GM18951 (cell line): Measurements from ENCODE around the gene GAS1.

Experiments used
- POLR2A ChIP-seq: IDR thresholded peaks from 4 replicates; pipeline ENCODE4 v1.6.1; 2011; ENCODE audit warnings: mild to moderate bottlenecking; ENCODE audit not compliant: insufficient read length, insufficient read depth; ENCODE audit errors: extremely low read depth
- in situ Hi-C: fragments of 300-500 bp; cut with MboI; formaldehyde crosslinking; loops from one replicate; pipeline ENCODE4 v1.12.0; 2022; ENCODE audit warnings: low sequenced_read_pairs, mixed read lengths, inconsistent platforms; ENCODE audit not compliant: unreplicated experiment

GAS1 gene

DNA sequence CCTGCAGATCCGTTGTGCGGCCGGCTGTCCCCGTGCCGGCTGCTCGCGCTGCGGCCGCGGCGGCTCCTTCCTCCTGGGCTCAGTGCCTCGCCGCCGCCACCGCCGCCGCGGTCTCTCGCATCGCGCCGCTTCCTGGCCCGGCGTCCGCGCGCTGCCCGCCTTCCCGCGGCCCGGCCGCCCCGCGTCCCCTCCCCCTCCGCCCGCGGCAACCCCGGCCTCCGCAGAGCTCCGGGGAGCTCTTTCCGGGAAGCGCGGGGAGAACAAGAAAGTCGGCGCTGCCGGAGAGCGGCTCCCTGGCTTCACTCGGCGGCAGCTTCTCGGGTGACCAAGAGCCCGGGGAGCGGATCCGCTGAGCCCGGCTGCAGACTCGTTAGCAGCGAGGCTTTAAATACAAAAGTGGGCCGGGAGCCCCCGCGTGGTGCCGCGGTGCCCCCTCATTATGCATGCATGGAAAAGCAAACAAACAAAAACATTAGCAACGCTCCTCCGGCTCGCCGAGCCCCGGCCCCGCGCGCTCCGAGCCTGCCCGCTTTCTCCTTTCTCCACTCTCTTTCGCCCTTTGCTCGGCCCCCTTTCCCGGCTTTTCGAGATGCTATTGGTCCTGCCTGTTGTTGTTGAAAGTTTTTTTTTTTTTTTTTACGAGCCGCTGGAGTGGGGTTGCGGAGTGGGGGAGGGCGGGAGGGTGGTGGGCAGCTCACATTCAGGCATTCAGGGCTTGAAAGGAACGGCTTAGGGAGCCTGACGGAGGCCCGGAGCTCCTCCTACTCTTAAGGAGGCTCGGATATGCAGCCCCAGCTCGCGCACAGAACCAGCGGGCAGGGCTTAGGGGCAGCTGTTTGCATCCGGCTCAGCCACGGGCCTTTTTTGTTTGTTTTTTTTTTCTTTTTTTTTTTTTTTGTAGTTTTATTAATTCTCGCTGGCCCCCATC is at the start of gene GAS1:
GAS1 (minus strand) TSS at position 361 of the 928 bp plus-strand sequence. CDS start 727 bp downstream, outside the sequence.
- in situ Hi-C loops, result no loop called here
- TF ChIP-seq POLR2A, result no peak

DNA sequence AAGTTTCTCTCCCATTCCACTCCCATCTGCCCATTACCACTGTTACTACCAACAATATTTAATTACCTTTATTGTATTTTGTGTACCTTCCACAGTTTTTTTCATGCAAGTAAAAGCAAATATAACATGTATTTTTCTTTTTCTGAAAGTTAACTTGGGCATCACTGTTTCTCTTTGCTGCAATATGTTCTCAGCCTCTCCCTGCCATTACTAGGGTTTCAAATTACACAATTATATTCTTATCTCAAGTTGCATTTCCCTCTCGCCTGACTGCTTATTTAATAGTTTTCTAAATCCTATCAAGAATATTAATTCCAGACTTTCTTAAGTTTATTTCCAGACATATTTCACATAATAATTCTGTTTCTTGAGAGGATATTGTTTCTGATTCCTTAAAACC is 46.9 kb upstream of the GAS1 start:
- in situ Hi-C loops, result no loop called here
- no peak for TF ChIP-seq POLR2A

GRCh38 chr9:86993830-86994229 is 46.5 kb upstream of the GAS1 start:
- in situ Hi-C loops, result no loop called here

GRCh38 chr9:86991077-86991476 is 43.8 kb upstream of the GAS1 start:
- in situ Hi-C loops, result no loop called here

More at GRCh38 chr9:86993830-86994229, 46.5 kb upstream of the GAS1 start:
- no peak for TF ChIP-seq POLR2A

GRCh38 chr9:86990290-86990689 is 43.0 kb upstream of the GAS1 start:
- TF ChIP-seq POLR2A, result no peak

More at GRCh38 chr9:86991077-86991476, 43.8 kb upstream of the GAS1 start:
- TF ChIP-seq POLR2A, result no peak

DNA sequence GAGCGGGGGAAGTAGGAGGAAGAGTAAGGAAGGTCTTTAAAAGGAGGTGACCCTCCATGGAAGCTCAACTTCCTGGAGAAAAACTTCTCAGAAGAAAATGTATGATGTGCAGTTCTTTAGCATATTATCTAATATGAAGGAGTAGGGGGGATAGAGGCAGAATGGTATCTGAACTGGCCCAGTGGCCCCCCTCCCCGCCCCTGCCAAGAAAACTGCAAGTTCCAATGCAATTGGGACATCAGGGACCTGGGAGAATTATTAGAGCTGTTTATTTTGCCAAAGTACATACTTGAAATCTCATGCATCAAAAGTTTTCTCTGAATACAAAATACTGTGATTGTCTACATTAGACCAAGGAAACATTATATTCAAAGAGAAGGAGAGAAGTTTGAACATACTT is 40.6 kb upstream of the GAS1 start:
- no peak for TF ChIP-seq POLR2A
- in situ Hi-C loops, result no loop called here

More at GRCh38 chr9:86990290-86990689, 43.0 kb upstream of the GAS1 start:
- in situ Hi-C loops, result no loop called here

- in situ Hi-C loops, result no loop called here
- TF ChIP-seq POLR2A, result no peak
Measured at GRCh38 chr9:86985132-86985647, 37.9 kb upstream of the GAS1 start.

DNA sequence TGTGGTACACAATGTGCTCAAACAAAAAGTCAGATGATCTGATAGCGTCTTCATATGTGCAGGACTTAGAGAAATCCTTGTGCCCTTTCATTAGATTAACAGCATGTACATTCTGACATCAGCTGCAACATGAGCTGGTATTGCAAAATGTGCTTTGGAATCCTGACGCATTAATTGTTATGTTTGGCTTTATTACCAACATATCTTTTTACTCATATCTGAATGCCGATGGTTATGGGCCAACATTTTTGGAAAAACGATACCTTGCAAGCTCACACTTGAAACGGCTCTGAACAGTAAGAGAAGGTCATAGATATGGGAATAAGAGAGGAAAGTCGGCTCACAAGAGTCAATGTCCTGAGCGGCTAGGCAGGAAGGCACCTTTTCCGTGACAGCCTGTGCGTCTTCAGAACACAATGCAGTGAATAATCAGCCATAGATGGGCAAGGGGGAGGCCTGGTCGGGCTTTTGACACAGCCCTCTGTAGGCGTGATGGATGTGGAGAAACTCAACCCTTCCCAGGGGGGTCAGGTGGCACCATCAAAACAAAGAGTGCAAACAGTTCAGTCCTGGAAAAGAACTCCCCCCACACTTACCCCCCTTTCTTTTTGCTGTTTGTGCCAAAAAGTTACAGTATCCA is 36.4 kb upstream of the GAS1 start:
- in situ Hi-C loops, result no loop called here
- no peak for TF ChIP-seq POLR2A

DNA sequence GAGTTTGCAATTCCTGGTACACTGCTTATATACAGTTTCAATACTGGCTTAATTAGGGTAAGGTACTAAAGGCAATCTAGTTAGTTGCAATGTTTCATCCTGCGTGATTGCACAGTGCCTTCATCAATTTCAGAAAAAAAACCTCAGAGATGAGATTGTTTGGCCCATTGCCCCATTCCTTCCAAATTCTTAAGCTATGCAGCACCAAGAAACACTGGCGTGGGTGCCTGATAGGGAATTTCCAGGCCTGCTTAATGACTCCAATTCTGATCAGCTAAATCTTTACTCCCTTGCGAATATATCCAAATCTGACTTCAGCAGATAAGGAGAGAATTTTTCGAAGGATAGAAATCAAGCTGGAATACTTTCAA is 35.9 kb upstream of the GAS1 start:
- in situ Hi-C loops, result no loop called here
- TF ChIP-seq POLR2A, result no peak

DNA sequence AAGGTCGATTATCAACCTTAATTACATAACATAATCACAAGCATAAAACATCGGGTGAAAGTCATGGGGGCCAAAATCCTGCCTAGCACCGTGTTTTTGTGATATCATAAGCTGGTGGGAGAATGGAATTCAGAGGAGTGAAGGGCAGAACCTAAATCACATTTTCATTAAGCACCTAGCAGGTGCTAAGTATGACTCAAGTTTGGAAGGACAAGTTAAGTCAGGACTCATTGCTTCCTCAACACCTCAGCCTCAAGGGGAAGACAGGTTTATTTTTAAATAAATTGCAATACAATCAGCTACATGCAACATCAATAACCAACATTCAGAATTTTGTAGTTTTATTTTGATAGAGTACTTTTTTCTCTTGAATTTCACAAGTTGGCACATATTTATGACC is 33.5 kb upstream of the GAS1 start:
- TF ChIP-seq POLR2A, result no peak

DNA sequence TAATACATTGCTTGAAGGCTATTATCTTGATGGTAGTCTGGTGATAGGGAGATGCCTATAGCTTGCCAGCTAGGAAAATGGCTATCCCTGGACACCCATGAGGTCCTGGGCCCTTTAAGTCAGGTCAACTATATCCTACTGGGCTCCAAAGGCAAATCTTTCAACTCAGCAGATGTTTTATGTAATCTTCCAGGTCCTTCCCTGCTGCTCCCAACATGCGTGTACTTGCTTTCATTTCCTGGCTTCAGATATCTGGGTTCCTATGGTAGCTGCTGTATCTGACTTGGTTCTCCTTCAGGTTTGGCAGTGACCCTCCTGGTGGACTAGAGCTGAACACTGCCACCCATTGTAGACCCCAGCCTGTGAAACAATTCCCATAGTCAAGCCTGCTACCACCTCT is 32.4 kb upstream of the GAS1 start:
- in situ Hi-C loops, result no loop called here
- TF ChIP-seq POLR2A, result no peak

More for the DNA sequence above, 33.5 kb upstream of the GAS1 start:
- in situ Hi-C loops, result no loop called here

DNA sequence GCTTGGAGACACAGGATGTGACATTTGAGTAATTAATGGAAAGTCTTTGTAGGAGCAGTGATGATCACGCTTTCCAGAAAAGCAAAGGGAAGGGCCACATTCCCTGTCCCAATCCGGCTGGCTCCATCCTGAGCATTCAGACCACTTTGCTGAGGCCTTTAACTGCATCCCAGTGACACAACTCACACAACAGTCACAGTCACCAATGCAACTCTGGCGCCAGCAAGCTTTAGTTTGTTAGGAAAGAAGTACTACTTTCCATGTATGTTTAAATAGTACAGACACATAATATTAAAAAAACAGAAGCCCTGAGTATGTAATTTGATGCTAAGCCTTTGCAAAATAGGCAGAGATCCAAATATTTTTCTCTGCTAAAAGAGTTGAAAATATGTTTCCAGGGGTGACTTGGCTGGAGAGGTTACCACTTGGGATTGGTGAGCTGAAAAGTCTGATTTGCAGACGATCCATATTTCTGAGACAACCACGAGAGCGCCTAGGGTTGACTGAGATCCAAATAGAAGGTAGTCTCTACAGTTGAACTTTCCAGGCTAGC is 31.7 kb upstream of the GAS1 start:
- no peak for TF ChIP-seq POLR2A
- in situ Hi-C loops, result no loop called here

DNA sequence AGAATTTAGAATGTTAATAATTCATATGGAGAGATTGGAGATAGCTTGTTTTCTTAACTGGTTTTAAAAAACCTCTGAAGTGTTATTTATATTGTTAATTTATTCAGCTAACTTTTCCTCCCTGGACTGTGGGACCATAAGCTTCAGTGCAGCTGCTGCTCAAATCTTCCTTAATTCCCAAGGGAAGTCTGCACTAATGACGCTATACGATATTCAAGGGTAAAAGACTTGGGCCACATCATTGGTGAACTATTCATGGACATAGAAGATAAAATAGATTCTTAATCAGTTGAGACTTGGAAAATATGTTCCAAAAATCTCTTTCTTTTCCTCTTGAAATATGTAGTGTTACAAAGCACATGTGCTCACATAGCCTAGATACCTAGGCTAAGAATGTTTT is 31.1 kb upstream of the GAS1 start:
- TF ChIP-seq POLR2A, result no peak
- in situ Hi-C loops, result no loop called here
